Measurements from ENCODE around the gene C4orf50. TPM values are rescaled to one million over a fixed set of nuclear protein-coding genes. Genes with fewer than 3 reads are reported as not detected.

C4orf50 gene
- total and polyA plus RNA-seq, 2 of the 13 experiments (the other 11 are each of a cell fraction or from before 2014, with no cell fraction given): not detected

DNA sequence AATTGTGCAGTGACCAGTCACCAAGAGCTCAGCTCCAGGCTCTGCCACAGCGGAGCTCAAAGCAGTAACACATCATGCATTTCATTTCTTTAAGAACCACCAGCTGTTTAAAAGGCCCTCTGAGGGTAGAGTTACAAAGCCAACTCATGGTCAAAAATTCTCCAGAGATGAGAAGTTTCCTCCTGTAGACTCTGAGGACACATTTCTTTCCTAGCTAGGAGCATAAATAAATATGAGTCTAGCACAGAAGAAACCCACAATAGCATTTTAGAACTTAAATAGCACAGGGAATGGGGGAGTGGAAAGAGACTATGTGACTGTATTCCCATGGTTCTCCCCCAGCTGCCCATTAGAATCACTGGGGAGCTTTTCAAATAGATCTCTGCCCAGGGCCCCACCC lies 118.8 kb downstream of the C4orf50 start:
- no peak overlapping the region for H3K27ac ChIP-seq (ENCODE audit: extremely low read length, insufficient read depth, low read length)
- H3K4me2 ChIP-seq (ENCODE audit: low read depth, low read length): no peak overlapping the region
- no peak for ATAC-seq
- no peak for FAIRE-seq
- CTCF ChIA-PET (ENCODE audit: low intra/inter-chr PET ratio, low total read pairs): no interaction called here
- DNase-seq (ENCODE audit: low spot score): no peak
- H3K79me2 ChIP-seq (ENCODE audit: insufficient read depth, low read length): no peaks in the 10 kb centered on the region
- BruUV-seq (replicated peaks): no TSS peak
- in situ Hi-C loops (cut with HindIII; ENCODE audit: extremely low pct_ligation_motif_present, low pct_unique_long_range_greater_than_20kb) (no loop called here), intact Hi-C loops (cut with micrococcal nuclease; ENCODE audit: unreplicated experiment) (loop anchor here (5.0 kb wide), 1 partner anchor 283 kb away; no protein-coding TSS in a partner anchor)
- H3K9me3 ChIP-seq (ENCODE audit: low read length): no peaks in the 10 kb centered on the region
- POLR2A ChIA-PET: no interaction called here
- peaks cover 1 to 39% of the 10 kb centered on the region in 2 experiments; a peak in 3 of 5 replicates for H3K27me3 ChIP-seq (ENCODE audit: control insufficient read depth in 1 of 2, insufficient read depth in 2 of 2, low read length in 2 of 2)
- H3K9ac ChIP-seq (ENCODE audit: insufficient read depth, low read depth, low read length): no peak overlapping the region
- no peaks in the 10 kb centered on the region for H4K20me1 ChIP-seq (ENCODE audit: insufficient read depth, low read length)
- no peak for TF ChIP-seq NKX3-1 (CRISPR knock-in tag; IDR thresholded peaks at IDR 0.05)
- TF ChIP-seq, protein P1, sequence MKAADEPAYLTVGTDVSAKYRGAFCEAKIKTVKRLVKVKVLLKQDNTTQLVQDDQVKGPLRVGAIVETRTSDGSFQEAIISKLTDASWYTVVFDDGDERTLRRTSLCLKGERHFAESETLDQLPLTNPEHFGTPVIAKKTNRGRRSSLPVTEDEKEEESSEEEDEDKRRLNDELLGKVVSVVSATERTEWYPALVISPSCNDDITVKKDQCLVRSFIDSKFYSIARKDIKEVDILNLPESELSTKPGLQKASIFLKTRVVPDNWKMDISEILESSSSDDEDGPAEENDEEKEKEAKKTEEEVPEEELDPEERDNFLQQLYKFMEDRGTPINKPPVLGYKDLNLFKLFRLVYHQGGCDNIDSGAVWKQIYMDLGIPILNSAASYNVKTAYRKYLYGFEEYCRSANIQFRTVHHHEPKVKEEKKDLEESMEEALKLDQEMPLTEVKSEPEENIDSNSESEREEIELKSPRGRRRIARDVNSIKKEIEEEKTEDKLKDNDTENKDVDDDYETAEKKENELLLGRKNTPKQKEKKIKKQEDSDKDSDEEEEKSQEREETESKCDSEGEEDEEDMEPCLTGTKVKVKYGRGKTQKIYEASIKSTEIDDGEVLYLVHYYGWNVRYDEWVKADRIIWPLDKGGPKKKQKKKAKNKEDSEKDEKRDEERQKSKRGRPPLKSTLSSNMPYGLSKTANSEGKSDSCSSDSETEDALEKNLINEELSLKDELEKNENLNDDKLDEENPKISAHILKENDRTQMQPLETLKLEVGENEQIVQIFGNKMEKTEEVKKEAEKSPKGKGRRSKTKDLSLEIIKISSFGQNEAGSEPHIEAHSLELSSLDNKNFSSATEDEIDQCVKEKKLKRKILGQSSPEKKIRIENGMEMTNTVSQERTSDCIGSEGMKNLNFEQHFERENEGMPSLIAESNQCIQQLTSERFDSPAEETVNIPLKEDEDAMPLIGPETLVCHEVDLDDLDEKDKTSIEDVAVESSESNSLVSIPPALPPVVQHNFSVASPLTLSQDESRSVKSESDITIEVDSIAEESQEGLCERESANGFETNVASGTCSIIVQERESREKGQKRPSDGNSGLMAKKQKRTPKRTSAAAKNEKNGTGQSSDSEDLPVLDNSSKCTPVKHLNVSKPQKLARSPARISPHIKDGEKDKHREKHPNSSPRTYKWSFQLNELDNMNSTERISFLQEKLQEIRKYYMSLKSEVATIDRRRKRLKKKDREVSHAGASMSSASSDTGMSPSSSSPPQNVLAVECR (CRISPR knock-in tag; IDR thresholded peaks at IDR 0.05; ENCODE audit: borderline replicate concordance): no peak
- TF ChIP-seq MBD4 (IDR thresholded peaks at IDR 0.05; ENCODE audit: borderline replicate concordance, low read length): no peak
- TF ChIP-seq ARNT2 (CRISPR knock-in tag; IDR thresholded peaks at IDR 0.05; ENCODE audit: low read depth): no peak
- no peak for TF ChIP-seq PHB2 (IDR thresholded peaks at IDR 0.05; ENCODE audit: partially characterized antibody)
- TF ChIP-seq, protein P2, sequence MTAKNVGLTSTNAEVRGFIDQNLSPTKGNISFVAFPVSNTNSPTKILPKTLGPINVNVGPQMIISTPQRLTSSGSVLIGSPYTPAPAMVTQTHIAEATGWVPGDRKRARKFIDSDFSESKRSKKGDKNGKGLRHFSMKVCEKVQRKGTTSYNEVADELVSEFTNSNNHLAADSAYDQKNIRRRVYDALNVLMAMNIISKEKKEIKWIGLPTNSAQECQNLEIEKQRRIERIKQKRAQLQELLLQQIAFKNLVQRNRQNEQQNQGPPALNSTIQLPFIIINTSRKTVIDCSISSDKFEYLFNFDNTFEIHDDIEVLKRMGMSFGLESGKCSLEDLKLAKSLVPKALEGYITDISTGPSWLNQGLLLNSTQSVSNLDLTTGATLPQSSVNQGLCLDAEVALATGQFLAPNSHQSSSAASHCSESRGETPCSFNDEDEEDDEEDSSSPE (CRISPR knock-in tag; IDR thresholded peaks at IDR 0.05): no peak
- TF ChIP-seq, protein P3, sequence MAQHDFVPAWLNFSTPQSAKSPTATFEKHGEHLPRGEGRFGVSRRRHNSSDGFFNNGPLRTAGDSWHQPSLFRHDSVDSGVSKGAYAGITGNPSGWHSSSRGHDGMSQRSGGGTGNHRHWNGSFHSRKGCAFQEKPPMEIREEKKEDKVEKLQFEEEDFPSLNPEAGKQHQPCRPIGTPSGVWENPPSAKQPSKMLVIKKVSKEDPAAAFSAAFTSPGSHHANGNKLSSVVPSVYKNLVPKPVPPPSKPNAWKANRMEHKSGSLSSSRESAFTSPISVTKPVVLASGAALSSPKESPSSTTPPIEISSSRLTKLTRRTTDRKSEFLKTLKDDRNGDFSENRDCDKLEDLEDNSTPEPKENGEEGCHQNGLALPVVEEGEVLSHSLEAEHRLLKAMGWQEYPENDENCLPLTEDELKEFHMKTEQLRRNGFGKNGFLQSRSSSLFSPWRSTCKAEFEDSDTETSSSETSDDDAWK (CRISPR knock-in tag; IDR thresholded peaks at IDR 0.05): no peak
- no peaks in the 10 kb centered on the region for H3K4me1 ChIP-seq (ENCODE audit: insufficient read depth, low read length)
- no peaks in the 10 kb centered on the region for H3K36me3 ChIP-seq (replicated peaks in 1 of 2; ENCODE audit: control insufficient read depth in 1 of 2, insufficient read depth in 2 of 2, low read length in 2 of 2)
- 0% methylated on average over 1 of the region's 1 CpG for WGBS (ENCODE audit: low lambda C conversion rate)
- H3K4me3 ChIP-seq (replicated peaks in 1 of 3; ENCODE audit: insufficient read depth in 1 of 3, low read depth in 2 of 3, low read length in 3 of 3): no peak overlapping the region
- no peak overlapping the region for H2AFZ ChIP-seq (ENCODE audit: low read length)

Data from HepG2 (cell line).